Measurements from ENCODE around the gene RABAC1.

GRCh38 chr19:41955521-41955920 is 3.6 kb downstream of the RABAC1 start:
- TF ChIP-seq CTCF (IDR thresholded peaks at IDR 0.05 in 2 of 3, conservative IDR thresholded peaks at IDR 0.05 in 1 of 3; ENCODE audit: insufficient read depth in 2 of 3, low read depth in 1 of 3, low read length in 3 of 3): no peak
- TF ChIP-seq ZNF766 (CRISPR knock-in tag; conservative IDR thresholded peaks at IDR 0.05): no peak
- TF ChIP-seq MAZ (CRISPR knock-in tag; conservative IDR thresholded peaks at IDR 0.05 in 1 of 2, IDR thresholded peaks at IDR 0.05 in 1 of 2): no peak
- TF ChIP-seq ATF6 (CRISPR knock-in tag; IDR thresholded peaks at IDR 0.05): no peak
- no peak for TF ChIP-seq ETV6 (IDR thresholded peaks at IDR 0.05; ENCODE audit: borderline replicate concordance in 1 of 2, low read depth in 2 of 2, low read length in 1 of 2)
- TF ChIP-seq ETV6 (CRISPR knock-in tag; IDR thresholded peaks at IDR 0.05; ENCODE audit: borderline replicate concordance): no peak
- TF ChIP-seq ATF1 (CRISPR knock-in tag; IDR thresholded peaks at IDR 0.05): no peak
- TF ChIP-seq ATF1 (tag; IDR thresholded peaks at IDR 0.05): no peak
- no peak for TF ChIP-seq GABPA (tag; conservative IDR thresholded peaks at IDR 0.05; ENCODE audit: low read depth)
- TF ChIP-seq MLX (CRISPR knock-in tag; conservative IDR thresholded peaks at IDR 0.05): no peak
- TF ChIP-seq ZSCAN29 (IDR thresholded peaks at IDR 0.05): no peak
